ENCODE data around the gene GCN1.

GRCh38 chr12:120241561-120242274, 47.2 kb upstream of the GCN1 start:
- TF ChIP-seq POLR2A (IDR thresholded peaks at IDR 0.05; ENCODE audit: low read depth, low read length) = no peak
- TF ChIP-seq POLR2AphosphoS5 (IDR thresholded peaks at IDR 0.05; ENCODE audit: low read depth, low read length) = no peak
